Tongue (tissue), 2 donors: ENCODE measurements around the gene CD46. TPM values are rescaled to one million over a fixed set of nuclear protein-coding genes. Genes with fewer than 3 reads are reported as not detected.

ENCODE experiments used
- DNase-seq: peaks from one replicate; pipeline ENCODE4 v3.0.0-alpha.2; 2015
- total RNA-seq: library from RNA; depleted of rRNA; stranded (reverse); fragments of >200 nt; gene quantifications from one replicate; pipeline ENCODE4 v1.2.3, GENCODE V29; 2014

Gene CD46
- total RNA-seq, 1 donor from 2014 or later: 120 TPM

- DNase-seq: no peak
These were observed 64.0 kb downstream of the CD46 start for GRCh38 chr1:207815913-207816291.

DNA sequence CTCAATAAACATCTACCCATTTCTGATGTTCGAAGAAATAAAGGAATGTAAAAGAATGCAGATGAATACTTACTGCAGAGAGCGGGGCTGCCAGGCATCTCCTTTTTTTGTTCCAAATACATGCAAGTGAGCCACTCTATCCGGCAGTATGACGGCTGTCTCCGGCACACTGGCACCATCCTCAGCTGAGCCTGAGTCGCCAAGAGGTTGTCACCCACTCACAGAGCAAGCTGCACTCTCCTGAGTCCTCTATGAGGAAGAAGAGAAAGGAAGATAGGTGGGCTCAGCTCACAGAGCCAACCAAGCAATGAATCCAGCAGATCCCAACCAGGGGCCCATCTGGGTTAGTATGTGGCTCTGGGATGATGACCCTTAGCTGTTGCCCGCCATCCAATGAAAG, 65.3 kb downstream of the CD46 start:
- no peak for DNase-seq

DNA sequence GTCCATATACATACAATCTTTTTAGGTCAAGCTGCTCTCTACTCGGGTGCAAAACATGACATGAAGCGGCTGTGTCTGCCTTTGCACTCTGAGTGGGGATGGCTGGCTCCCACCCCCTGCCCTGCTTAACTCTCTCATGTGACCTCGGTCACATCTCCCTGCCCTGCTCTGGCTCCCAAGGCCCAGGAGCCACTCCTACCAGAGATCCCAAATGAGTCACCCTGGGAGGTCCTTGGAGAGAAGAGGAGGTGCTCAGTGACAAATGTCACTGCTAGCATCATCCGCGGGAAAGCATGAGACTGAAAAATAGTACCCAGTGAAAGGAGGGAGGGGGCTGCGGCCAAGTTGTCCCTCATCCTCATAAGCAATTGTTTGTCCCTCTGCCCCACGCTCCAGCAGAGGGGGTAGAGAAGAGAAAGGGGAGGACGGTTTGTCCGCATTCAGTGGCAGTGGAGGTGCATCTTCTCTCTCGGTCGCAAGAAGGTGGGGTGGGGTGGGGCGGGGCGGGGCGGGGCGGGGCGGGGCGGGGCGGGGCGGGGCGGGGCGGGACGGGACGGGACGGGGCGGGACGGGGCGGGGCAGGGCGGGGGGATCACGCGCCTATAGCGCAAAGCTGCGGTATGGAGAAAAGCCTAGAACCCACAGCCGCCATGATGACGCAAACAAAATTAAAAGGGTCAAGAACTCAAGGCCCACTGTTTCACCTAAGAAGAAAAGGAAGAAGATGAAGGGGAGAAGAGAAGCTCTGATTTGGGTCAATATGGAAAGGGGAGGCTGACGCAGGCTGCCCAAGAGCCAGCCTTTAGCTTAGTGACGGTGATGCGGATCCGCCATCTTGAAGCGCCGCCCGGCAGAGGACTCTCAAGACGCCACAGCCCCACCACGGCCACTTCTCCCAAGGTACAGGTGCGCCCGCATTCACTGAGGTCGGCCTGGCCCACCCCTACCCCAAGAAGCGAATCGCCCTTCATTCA, 66.2 kb downstream of the CD46 start:
- DNase-seq: no peak

GRCh38 chr1:207818971-207819451, 67.2 kb downstream of the CD46 start:
- no peak for DNase-seq

GRCh38 chr1:207820568-207821463, 69.0 kb downstream of the CD46 start:
- no peak for DNase-seq

GRCh38 chr1:207821464-207822045, 69.7 kb downstream of the CD46 start:
- no peak for DNase-seq

DNA sequence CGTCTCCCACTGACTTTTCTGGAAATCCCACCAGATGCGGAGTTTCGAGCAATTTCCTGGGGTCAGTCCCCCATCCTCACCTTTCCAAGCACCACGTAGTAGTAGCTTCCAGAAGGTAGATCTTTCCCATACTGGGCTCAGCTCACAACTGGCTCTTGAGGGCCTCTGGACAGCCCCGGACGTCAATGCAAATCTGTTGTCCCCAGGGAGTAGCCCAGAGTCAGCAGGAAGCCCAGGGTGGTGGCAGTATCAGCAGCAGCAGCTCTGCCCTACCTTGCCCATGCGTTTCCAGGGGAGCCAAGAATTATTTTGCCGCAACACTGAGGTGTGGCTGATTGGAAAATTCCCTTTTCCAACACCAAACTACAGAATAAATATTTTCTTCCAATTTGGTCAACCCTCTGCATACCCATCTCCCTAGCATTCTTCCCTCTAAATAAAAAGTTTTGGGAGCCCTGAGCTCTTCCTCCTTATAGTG, 70.3 kb downstream of the CD46 start:
- no peak for DNase-seq

- DNase-seq: no peak
These were observed 71.0 kb downstream of the CD46 start for GRCh38 chr1:207822602-207823451.

GRCh38 chr1:207823531-207823879, 71.7 kb downstream of the CD46 start:
- DNase-seq: no peak

- DNase-seq: peak; percentile 93
These were observed 72.2 kb downstream of the CD46 start for GRCh38 chr1:207823880-207824566.

DNA sequence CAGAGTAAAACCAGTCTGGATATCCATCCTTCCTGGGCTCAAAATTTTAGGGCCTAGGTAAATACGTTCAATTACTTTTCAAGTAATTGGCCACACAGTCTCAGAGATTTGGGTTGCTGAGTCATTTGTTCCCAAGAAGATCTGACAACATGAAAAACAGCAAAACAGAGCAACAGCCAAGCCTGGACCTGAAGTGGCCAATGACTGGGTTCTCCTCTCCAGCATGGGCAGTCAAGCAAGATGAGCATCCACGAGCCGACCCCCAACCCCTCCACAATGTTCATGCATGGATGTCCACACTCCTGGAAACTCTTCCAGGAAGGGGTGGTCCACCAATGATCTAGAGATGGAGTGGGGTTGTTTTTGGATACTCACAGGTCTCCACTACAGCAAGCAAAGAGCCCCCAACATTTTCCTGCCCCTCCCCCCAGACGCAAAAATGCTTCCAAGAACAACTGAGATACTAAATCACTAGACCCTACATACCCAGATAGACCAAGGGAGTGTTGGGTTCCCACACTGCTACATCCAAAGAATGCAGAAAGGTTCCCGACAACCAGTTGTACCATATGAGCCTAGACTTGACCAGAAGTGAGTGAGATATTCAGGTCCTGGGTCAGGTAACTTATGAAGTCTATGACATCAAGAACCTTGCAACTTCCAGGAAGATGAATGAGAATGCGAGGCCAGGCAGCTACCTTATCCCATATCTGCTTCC, 73.0 kb downstream of the CD46 start:
- DNase-seq: no peak

DNA sequence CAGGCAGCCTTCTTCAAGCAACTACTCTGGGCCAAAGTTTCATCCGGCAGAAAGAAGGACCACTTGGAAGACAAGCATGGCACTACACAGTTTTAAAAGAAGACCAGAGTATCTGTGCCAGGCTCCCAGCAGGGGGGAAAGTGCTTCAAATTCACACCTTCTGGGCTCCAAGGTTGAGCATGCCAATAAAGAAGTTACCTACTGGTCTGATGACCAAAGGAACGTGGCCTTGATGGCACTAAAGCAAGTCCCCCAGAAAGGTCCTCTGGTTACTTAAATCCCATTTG, 73.5 kb downstream of the CD46 start:
- no peak for DNase-seq

DNA sequence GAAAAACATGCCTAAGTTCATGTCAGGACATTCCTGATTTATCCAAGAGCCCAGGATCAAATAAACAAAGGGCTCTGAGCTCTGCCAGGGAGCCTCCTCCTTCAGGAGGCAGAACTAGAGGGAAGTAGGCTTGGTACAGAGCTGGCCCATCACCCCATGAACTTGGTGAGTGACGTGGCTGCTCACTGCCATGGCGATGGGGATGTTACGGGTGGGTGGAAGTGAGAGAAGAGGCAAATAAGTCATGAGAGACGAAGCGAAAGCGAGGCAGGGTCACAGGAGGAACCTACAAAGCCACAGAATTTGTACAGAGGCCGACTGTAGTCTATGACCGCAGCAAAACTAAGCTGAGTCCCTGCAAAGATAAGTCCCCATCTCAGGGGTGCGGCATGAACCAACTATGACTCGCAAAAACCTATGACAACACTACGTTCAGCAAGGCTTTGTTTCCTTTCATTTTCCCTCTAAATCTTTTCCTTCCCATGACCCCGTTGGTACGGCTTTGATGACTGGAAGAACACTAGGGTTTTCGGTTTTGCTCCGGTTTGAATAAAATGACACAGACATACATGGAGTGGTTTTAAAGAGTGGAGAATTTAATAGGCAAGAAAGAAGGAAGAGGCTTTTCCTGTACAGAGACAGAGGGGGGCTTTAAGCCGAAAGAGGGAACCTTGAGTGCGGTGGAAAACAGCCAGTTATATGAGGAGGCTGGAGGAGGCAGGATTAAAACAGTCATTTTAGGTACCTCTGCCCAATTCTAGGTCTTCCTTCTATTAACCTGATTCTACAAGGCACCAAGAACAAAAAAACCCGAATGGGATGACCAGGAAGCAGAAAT, 74.1 kb downstream of the CD46 start:
- DNase-seq: no peak

DNA sequence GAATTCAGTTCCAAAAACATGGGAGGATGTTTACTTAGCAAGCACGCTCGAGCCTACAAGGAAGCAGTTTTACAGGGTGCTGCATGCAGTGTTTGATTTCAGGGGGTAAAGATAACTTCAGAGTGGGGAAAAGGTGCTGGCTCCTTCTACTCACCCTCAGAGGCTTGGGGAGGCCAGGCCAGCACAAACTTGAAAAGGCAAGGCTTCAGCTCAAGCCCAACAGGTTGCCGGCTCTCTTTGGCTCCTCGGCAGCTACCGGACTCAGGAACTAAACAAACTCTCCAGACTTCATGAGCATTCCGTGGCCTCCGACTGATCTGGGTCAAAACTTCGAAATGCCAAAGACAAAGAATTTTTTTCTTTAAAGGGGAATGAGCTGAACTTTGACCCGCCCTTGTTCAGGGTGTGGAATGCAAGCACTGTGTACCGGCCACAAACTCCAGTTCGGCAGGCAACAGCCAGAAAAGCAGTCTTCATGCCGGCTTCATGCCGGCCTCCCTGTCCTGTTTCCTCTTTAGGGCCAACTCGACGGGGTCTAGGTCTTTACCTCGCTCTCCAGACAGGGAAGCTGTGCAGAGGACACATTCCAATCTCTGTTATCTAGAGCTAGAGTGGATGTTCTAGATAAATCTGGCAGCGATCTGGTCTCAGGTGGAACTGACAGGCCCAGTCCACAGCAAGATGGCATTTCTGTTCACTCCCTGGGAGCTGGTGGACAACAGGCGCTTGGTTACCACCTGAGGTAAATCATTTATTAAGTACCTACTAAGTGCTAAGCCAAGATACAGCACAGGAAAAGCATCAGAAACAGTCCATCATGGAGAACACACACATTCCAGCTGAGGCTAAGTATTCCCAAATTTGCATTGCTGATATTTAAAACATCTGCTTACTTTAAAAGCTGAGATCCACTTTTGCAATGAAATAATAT, 75.0 kb downstream of the CD46 start:
- no peak for DNase-seq

DNA sequence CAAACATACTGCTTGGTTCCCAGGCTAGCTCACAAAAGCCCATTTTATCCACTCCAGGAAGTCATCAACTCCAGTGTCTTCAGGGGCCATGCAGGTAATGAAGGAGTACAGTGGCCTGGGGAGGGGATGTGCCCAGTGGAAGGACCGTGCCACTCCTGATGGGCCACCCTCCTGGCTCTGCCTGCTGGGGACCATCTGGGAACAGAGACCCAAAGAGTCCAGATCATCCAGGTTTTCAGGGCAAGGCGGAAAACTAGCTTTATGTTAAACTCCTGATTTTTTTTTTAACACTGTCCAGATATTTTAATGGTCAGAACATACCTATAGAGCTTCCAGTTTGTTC, 75.6 kb downstream of the CD46 start:
- DNase-seq: no peak

- no peak for DNase-seq
These were observed 76.2 kb downstream of the CD46 start for GRCh38 chr1:207828046-207828445.

DNA sequence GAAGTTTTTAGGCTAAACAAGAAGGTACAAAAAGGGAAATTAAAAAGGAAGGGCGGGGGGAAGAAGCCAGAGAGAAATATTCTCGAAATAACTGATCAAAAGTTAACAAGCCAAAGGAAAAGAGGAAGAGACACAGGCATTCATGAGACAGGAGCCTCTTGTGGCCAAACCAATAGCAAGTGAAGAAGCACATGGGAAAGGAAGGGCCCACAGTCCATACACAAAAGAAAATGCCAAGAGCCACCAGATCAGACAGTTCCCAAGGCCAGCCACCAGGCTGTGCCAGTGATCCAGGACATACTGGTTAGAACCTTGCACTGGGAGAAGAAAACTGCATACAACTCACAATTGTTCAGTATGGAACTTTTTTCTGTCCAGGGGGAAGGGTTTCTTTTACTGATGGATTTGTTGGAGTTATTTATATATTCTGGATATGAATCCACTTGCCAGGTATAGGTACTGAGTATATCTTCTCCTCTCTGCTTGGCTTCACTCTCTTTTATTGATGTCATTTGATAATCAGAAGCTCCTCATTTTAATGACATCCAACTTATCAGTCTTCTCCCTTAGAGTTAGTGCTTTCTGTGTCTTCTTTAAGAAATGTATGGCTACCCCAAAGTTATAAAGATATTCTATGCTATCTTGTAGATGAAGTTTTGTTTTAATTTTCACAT, 76.8 kb downstream of the CD46 start:
- peak; percentile 74 for DNase-seq

GRCh38 chr1:207829576-207829975, 77.7 kb downstream of the CD46 start:
- no peak for DNase-seq
